Measurements from ENCODE around the gene TSPYL6.
A peak's percentile ranks its signal among the peaks of the same experiment; 100 is the strongest.
"Not testable (repeated sequence)": the region's sequence is repeated elsewhere in the genome, so short reads cannot be mapped to it uniquely, and the experiment has no call there.

TSPYL6 gene

DNA sequence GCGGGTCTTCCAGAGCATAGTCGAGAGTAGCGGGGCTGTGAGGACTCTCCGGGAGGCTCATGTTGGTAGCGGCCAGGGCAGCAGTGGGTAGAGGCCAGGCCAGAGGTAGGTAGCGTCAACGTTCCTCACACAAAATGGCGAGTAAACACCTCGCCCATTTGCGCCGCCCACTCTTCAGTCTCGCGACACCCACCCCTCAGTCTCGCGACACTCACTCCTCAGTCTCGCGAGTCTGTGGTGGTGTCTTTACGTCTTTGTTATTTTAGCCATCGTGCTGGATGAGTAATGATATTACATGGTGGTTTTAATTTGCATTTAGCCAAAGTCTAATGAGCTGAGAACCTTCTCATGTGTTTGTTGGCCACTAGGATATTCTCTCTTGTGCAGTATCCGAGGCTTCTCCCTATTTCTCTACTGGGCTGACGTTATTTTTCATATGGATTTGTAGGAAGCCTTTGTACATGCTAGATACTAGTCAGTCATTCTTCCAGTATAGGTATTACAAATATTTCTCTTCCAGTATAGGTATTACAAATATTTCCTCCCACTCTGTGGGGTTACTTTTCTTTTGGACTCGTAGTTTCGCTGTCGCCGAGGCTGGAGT, at the start of gene TSPYL6:
TSPYL6 (minus strand) TSS at position 139 of the 604 bp plus-strand sequence; CDS start at position 61, 78 bp downstream.
- no peak for DNase-seq

DNA sequence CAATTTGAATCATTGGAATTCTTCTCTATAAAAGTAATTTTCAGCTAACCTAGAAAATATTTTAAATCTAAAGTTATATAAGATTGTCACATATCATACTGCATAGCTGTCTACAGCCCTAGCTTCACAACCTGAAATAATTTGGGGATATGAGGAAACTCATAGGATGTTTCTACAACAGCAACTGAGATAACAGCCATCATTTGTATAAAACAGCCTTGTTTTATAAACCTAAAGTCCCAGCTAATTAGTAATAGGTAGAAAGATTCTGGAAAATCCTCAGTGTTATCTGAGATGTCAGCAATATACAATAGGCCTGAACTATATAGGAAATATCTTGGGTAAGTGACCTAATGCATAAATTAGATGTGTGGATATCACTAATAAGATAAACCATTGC, 47.6 kb upstream of the TSPYL6 start:
- no peak for DNase-seq

DNA sequence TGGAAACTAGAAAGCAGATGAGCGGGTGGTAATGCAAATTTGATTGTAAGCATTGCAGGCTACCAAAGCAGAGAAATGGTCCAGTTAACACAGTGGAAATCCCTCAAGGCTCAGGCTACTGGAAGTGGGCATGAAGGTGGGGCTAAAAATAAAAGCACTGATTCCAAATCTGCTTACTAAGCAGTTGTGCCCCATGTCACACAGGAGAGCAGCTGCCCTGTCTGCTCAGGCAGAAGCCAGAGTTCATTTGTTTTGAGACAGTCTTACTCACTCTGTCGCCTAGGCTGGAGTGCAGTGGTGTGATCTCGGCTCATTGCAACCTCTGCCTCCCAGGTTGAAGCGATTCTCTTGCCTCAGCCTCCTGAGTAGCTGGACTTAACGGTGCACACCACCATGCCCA, 42.5 kb upstream of the TSPYL6 start:
- no peak for DNase-seq

DNA sequence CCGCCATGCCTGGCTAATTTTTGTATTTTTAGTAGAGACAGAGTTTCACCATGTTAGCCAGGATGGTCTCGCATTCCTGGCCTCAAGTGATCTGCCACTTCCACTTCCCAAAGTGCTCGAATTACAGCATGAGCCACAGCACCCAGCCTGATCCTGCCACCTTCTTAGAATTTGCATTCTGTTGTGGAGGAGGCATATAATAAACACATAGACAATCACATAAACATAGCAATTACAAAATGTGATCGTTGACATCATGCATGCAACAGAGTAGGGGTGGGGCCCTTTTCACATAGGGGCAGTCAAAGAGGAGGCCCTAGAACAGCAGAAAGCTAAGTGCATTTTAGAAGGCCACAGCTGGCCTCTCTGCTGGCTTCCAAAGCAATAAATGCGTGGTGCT, 39.9 kb upstream of the TSPYL6 start:
- no peak for DNase-seq

DNA sequence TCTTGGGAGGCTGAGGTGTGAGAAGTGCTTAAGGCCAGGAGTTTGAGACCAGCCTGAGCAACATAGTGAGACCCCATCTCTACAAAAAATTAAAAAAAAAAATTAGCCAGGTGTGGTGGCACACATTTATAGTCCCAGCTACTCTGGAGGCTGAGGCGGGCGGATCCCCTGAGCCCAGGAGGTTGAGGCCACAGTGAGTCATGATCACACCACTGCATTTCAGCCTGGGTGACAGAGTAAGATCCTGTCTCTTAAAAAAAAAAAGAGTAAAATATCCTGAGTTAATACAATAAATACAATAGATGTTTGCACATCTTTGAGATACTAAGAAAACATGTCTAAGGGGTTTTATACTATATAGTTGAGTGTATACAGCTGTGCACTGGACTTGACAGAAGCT, 38.6 kb upstream of the TSPYL6 start:
- DNase-seq: not testable (repeated sequence)

DNA sequence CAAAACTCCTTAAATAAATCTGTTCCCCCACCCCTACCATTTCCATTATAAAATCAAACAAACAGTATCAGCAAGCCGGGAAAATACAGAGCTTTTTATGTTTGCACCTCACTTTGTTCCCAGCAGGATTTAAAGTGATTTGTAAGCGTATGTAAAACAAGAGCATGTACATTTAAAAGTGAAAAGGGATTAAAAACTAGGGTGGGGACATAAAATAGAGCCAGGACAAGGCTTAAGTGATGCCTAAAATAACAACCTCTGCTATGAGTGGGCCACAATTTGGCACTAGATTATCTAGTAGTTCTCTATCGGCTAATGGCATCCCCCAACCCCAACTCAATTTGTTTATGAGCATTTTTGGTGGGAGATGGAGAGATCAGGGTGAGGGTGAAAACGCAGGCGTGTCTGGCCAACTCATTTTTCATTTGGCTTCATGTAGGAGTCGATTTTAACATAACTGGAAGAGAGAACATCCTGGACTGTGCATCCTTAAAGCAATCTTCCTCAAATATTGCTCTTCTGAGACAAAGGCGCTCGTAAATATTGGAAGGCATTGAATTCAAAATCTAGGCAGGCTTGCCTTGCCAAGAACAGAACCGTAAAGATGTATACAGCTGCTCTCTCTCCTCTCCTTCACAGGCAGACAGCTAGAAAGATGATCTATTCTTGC, 34.5 kb upstream of the TSPYL6 start:
- no peak for DNase-seq

DNA sequence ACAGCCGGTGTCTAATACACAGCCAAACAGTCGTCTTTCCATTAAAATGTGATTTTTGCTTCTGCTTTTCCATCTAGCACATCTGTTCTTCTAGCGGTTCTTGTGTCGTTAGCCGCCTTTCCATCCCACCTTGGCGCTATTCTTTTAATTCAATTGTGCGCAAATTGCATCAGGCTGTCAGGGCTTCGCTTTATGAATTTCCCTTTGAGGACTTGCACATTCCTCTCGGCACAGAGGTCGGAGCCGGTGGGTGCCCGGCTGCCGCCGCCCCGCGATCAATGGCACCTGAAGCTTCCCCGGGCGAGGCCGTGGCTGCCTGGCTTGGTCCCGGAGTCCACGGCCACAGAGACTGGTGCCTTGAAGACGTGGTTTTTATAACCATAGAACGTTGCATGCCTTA, 33.9 kb upstream of the TSPYL6 start:
- DNase-seq: peak; percentile 15

DNA sequence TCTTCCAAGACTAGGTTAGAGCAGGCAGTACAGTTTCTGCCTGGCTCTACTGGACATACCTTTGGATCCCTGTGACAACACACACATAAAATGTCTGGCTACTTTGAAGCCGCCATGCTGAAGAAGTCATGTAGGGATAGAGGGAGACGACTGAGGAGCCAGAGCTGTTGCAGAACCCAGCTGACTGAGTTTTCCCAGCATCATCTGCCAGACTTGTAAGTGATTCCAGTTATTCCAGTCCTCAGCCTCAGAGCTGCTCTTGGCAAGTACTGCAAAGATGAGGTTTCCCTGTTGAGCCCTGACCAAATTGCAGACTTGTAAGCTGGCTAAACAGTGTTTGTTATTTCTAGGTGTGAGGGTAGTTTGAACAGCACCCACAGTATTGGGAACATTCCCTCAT, 31.5 kb upstream of the TSPYL6 start:
- no peak for DNase-seq

DNA sequence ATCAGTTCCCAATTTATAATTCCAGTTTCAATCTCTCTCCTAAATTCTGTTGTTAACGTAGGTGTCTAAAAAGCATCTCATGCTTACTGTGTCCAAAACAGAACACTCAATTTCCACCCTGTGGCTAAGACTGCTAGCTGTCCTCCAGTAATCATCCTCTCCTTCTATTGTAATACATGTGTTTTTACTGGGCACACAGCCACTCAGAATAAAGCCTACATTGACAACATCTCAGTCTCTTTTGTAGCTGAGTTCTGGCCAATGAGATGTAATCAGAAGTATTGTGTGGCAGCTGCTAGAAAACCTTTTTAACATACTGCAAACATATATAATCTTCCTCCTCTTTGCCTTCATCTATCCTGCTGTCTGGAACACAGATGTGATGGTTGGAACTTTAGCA, 29.4 kb upstream of the TSPYL6 start:
- no peak for DNase-seq

DNA sequence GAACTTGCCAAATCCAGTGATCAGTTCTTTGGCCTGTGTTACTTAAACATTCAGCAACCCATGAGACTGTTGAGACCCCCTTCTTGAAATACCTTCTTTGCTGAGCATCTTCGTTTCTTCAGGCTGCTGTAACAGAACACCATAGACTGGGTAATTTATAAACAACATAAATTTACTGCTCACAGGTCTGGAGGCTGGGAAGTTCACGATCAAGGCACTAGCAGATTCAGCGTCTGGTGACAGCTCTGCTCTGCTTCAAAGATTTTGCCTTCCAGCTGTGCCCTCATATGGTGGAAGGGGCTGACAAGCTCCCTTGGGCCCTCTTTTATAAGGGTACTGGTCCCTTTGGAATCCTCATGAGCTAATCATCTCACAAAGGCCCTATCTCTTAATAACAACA, 28.8 kb upstream of the TSPYL6 start:
- no peak for DNase-seq

DNA sequence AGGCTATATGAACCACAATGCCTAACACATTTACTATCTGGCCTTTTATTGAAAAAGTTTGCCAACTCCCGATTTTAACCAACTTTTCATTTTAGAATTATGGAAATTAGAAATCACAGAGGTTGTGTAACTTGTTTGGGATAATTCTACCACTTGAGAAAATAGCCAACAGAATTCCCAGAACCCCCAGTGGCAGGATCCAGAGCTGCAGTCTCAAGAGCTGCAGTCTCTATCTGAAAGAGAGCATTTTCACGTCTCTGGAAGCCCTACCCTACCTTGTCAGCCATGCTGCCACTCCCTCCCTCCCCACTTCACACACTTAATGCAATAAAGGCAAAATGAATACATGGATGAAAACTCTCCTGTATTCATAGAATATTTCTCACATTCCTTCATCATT, 23.4 kb upstream of the TSPYL6 start:
- no peak for DNase-seq

DNA sequence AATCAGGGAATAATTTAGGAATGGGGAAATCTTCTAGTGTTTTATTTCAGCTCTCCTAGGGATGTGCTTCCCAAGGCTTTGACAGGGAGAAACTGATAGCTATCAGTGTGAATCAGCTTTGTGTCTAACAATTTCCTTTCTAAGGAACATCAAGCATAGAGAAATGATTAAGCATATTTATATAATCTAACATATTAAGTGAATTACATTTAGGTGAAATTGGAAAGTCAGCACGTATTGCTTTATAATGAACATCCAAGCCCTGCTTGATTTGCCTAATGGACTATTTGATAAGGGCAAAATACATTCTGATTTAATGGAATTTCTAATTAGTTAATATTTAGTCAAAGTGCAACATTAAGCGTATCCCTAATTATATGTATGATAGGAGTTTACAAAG, 19.5 kb upstream of the TSPYL6 start:
- no peak for DNase-seq

DNA sequence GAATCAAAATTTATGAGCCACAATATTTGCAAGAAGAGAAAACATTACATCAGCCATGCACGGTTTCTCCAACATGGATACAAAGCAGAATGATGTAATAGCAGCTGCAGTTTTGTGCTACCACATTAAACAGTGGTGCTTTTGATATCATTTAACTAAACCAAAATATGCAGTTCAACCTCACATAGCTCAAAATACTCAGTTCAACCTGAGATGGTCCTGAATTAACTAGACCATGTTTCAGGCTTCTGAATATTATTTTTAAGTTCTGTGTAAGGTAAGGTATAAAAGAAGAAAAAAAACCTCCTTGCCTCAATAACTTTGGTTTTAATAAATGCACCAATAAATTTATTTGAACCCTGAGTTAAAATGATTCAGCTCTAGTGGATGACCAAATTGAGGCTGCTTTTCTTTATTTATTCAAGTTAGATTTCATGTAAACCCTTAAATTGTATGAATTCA, 18.8 kb upstream of the TSPYL6 start:
- no peak for DNase-seq

DNA sequence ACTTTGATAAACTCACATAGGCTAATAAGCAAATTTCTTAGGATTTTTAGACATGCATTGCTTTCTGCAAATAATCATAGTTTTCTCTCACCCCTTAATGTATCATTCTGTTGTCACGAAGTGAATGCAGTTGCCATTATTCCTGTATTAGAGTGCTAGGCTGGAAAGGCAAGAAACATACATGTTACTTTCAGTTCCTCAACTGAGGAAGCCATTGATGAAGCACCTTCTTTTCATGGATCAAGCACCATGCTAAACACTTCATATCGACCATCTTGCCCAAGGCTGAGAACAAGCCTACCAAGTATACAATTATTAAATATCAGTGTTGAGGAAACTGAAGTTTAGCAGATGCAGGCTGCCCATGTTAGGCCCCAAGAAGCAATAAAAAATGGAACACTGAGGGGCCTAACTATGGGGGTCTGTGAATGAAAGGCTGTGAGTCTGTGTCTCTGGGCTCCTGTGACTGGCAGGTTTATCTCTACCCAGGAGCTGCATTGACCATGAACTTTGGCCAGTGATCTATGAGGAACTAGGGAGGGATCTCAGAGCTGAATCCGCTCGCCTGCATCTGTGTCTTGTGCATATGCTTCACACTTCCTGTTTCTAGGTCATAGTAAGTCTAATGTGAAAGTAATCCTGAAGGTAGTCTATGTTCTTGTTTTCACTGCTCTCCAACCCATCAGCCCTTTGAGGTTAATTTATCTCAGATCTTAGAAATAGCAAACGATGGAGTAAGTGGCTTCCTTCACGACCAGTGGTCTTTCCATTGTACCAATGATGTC, 16.0 kb upstream of the TSPYL6 start:
- DNase-seq: no peak

DNA sequence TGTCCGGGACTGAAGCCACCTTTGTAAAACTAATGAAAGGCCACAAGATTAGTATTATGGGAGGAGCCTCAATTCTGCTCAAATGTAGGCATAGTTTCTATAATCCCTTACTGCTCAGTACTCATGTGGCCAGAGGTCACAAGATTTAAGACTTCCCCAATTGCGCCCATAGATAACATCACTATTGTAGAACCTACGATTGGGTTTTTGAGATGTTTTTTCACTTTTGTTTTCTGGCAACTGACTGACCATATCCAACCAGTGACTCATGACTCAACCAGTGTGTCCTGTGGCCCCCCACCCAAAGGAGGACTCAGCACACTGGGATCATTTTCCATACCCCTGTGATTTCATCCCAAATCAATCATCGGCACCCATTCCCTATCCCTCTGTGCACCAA, 15.2 kb upstream of the TSPYL6 start:
- no peak for DNase-seq

DNA sequence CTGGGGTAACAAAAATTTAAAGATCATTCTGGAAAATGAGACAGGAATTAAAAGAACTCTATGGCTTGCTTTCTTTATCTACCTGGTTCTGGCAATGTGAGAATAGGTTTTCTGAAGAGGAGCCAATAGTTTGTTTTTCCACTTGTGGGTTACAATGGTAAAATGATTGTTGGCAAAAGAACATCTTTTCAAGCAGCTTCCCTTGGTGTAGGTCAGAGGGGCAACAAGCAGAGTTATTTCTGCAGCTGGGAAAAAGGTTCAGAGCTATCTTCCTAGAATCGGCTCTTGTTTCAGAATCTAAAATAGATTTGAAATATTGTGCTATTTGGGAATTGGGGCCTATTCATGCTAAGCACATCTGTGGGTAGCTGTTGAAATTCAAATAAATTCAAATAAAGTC, 11.5 kb upstream of the TSPYL6 start:
- no peak for DNase-seq

DNA sequence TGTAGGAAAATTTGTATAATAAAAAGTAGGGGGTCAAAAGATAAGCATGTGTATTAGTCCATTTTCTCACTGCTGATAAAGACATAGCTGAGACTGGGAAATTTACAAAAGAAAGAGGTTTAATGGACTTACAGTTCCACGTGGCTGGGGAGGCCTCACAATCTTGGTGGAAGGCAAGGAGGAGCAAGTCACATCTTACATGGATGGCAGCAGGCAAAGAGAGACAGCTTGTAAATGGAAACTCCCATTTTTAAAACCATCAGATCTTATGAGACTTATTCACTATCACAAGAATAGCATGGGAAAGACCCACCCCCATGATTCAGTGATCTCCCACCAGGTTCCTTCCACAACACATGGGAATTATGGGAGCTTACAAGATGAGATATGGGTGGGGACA, 9.1 kb upstream of the TSPYL6 start:
- not testable (repeated sequence) for DNase-seq

DNA sequence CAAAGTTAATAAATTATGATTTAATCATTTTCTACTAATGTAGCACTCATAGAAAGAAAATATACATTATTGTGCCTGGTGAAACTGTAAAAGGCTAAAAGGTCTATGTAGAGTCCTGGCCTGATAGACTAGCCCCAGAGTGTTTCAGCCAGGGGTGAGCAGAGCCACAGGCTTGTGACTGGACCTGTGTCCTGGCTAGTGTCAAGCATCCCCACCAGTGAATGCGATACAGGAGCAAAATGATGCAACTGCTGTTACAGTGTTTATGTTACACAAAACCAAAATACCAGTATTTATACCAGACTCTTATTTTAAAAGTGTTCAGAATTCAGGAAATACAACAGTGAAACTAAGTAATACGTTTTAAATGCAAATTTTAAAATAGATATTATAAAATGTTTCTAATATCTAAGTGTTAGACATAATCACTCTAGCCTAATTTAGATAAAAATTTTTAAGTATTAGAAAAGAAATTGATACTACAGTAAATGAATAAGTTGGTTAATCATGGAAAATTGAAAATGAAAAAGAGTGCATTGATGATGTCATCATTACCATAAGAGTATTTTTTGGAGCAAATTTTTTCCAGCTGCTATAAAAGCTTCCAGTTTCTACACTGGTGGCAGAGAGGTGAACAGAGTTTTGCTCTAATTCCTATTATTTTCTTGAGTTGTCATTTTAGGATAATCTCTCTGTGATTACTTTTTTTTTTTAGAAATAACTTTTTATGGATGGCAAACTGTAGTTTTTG, 6.2 kb upstream of the TSPYL6 start:
- DNase-seq: no peak

DNA sequence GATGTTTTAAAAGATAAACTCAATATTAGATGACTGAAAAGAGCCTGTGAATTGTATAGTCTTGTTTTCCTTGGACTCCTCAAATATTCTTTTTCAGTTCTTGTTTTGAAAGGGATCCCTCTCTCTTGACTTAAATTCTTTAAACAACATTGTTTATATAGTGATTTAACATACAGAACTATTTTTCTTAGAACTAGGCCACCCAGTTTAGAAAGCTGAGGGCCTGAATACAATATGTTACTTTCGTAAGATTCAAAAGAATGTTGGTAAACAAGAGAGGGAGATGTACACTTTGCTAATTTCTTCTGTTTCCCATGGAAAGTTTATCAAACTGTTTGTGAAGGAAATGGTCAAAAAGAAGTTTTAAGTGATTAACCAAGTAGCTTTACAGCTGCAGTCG, 5.5 kb upstream of the TSPYL6 start:
- DNase-seq: no peak

DNA sequence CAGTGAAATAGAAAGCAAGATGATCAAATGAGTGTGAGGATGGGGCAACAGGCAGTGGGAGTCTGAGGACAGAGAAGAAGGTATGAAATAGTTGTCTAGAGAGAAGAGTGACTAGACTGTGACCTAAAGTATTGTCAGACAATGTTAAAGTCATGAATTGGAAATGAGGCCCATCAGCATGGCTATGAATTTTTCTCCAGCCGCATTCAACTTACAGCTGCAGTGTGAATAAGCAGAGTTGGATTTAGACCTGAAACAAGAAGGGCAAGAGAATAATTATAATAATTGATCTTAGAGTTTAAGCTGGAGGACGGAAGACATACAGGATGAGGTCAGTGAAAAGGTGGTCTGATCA, 4.2 kb upstream of the TSPYL6 start:
- DNase-seq: no peak

DNA sequence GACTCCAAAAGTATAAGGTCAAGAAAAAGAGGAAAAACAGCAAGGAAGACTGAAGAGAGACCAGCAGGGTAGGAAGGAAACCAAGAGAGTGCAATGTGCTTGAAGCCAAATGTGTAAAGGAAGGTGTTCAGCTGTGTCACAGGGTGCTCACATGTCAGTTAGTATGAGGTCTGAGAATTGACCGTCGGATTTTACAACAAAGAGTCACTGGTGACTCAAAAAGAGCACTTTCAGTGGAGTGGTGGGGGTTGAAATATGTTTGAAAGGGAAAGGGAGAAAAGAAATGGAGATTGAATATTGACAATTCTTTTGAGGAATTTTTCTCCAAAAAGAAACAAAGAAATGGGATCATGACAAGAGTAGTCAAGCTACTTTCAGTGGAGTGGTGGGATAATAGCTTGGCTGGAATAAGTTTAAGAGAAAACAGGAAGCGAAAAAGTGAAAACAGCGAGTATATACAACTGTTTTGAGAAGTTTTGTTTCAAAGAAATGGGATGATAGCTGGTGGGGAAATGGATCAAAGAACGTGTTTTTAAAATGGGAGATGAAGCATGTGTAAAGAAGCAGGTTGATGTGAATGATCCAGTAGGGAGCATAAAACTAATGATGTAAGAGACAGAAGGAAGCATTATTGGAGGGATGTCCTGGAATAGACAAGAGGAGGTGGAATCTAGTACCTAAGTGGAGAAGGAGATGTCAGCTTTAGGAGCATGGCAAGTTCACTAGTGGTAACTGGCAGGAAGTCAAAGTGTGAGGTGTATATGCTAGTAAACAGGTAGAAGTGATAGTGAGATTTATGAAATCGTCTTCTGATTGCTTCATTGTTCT, 3.6 kb upstream of the TSPYL6 start:
- DNase-seq: no peak

DNA sequence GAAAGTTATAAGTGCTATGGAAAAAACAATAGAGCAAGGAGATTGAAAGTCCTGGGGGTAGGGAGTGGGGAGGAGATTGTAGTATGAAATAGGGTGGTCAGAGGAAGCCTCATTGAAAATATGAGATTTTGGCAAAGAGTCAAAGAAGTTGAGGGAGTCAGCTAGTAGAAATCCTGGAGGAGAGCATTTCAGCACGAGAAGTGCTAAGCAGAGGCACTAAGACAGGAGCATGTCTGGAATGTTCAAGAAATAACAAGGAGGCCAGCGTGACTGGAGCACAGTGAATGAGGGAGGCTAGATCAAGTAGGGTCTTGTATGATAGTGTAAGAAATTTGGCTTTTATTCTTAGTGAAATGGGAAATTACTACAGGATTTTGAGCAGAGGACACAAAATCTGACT, 2.1 kb upstream of the TSPYL6 start:
- no peak for DNase-seq

Data from NCI-H146 (cell line).